ENCODE results near the gene NQO1.

NQO1 gene

GRCh38 chr16:69703638-69704037 is 22.7 kb downstream of the NQO1 start:
- no peak for FAIRE-seq

GRCh38 chr16:69701866-69702265 is 24.5 kb downstream of the NQO1 start:
- no peak for FAIRE-seq

- FAIRE-seq = no peak
Measured at GRCh38 chr16:69701452-69701851, 24.9 kb downstream of the NQO1 start.

GRCh38 chr16:69699915-69700314 is 26.4 kb downstream of the NQO1 start:
- FAIRE-seq = no peak

DNA sequence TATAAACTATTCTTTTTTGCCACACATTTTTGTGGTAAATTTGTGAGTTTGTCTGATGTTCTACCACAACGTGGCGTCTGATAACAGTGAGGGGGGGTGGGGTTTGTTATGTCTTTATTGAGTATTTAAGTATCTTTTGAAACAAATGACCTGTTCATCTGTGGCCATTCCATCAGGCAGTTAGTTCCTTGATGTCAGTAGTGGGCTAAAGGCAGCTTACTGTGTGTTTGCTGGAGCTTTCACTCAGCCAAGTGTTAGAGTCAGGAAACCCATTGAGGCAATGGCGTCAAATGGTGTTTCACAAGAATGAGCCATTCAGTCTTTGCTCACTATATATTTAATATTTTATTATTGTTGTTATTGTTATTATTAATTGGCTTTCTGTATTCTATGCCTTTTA is 28.0 kb downstream of the NQO1 start:
- FAIRE-seq = no peak

GRCh38 chr16:69693916-69694315 is 32.4 kb downstream of the NQO1 start:
- no peak for FAIRE-seq

DNA sequence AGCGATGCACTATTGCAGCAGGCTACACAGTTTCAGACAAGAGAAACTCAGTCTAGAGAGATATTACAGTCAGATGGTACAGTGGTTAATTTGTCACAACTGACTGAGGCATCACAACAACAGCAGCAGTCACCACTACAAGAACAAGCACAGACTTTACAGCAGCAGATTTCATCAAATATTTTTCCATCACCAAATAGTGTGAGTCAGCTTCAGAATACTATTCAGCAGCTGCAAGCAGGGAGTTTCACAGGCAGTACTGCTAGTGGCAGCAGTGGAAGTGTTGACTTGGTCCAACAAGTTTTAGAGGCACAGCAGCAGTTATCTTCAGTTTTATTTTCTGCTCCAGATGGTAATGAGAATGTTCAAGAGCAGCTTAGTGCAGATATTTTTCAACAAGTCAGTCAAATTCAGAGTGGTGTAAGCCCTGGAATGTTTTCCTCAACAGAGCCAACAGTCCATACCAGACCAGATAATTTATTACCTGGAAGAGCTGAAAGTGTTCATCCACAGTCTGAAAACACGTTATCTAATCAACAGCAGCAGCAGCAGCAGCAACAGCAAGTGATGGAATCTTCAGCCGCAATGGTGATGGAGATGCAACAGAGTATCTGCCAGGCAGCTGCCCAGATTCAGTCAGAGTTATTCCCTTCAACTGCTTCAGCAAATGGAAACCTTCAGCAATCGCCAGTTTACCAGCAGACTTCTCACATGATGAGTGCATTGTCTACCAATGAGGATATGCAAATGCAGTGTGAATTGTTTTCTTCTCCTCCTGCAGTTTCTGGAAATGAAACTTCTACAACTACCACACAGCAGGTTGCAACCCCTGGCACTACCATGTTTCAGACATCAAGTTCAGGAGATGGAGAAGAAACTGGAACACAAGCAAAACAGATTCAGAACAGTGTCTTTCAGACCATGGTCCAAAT is 34.1 kb downstream of the NQO1 start:
- FAIRE-seq = no peak

DNA sequence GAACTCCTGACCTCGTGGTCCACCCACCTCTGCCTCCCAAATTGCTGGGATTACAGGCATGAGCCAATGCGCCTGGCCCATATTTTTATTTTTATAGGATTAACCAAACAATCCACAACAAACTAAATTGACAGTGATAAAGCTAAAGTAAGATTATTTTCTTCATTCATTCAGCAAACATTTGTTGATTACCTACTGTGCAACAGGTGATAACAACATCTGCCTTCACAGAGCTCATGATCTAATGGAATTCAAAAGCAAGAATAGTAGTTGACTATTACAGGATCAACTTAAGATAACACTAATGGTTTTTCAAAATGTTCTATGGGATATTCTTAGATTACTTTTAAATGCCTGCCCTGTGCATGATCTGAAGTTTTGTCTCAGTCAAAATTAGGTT is 37.8 kb downstream of the NQO1 start:
- FAIRE-seq = no peak

DNA sequence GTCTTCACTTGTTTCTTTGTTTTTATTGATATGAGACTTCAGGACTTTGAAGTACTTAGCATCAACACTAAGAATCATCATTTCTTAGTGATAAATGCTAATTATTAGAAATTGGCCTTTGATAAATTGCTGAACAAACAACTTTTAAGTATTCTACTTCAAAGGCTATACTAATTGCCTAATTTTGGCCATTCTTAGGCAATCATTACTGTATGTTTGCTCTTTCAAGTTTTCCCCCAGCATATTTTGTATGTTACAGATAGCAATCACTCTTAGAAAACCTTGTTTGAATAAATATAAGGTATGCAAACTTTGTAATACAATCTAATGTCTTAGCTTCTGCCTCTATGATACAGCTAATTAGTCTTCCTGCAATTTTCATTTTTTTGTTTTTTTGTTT is 46.0 kb downstream of the NQO1 start:
- FAIRE-seq = no peak

- no peak for FAIRE-seq
Measured at GRCh38 chr16:69672998-69673713, 53.2 kb downstream of the NQO1 start.

GRCh38 chr16:69672315-69672997 is 53.9 kb downstream of the NQO1 start:
- FAIRE-seq = no peak

DNA sequence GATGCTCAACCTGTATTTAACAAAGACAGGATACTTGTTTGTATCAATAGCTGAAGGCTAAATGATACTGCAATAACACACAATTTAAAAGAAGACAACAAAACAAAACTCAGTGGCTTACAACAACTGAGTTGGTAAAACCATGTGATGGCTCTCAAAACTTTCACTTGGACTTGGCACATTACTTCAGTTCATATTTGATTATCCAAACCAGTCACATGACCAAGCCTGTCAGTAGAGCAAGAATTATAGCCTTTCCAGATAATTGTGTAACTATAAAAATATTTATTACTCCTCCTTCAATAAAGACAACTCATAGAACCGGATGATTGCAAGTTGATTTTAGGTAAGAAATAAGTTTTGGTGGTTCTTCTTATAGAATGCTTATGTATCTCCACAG is 56.8 kb downstream of the NQO1 start:
- no peak for FAIRE-seq

GRCh38 chr16:69663846-69664245 is 62.5 kb downstream of the NQO1 start:
- FAIRE-seq = no peak

- FAIRE-seq = no peak
Measured at GRCh38 chr16:69662901-69663300, 63.5 kb downstream of the NQO1 start.

GRCh38 chr16:69660166-69660565 is 66.2 kb downstream of the NQO1 start:
- no peak for FAIRE-seq
